ENCODE data around the gene PRIM1. TPM values are rescaled to one million over a fixed set of nuclear protein-coding genes. Genes with fewer than 3 reads are reported as not detected.

Gene PRIM1
- total and polyA plus RNA-seq, 2 of the 4 experiments (the other 2 are of a cell fraction), result 8.6 to 12.0 TPM

DNA sequence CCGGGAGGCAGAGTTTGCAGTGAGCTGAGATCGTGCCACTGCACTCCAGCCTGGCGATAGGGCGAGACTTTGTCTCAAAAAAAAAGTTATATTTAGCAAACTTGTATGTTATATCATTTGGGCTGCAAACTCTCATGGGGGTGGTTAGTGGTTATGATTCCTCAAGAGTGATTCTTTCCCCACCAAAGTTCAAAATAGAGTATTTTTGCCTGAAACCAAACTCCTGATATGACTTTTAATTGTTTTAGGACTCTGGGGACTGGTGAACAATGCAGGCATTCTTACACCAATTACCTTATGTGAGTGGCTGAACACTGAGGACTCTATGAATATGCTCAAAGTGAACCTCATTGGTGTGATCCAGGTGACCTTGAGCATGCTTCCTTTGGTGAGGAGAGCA is 29.6 kb upstream of the PRIM1 start:
- in situ Hi-C loops (cut with MboI; ENCODE audit: low sequenced_read_pairs), result no loop called here
- 100% methylated on average over 1 of the region's 4 CpGs; no CpG with 5 or more reads in 1 of the 2 experiments for WGBS, 2 experiments (ENCODE audit: extremely low coverage in 2 of 2, insufficient read length in 1 of 2)
- Histone ChIP-seq H3K23ac (ENCODE audit: low read depth, low read length) (no peak overlapping the region), H3K18ac (ENCODE audit: low read depth, low read length) (no peak overlapping the region), H3K9ac (ENCODE audit: low read depth, low read length) (no peak overlapping the region), H2BK15ac (ENCODE audit: low read depth, low read length) (no peak overlapping the region), H2BK120ac (ENCODE audit: low read depth, low read length) (no peak overlapping the region), H3K14ac (replicated peaks; ENCODE audit: low read depth, low read length) (no peak overlapping the region), H2AK9ac (replicated peaks; ENCODE audit: low read depth, low read length, poor library complexity) (no peak overlapping the region), H2BK20ac (ENCODE audit: low read depth, low read length) (no peak overlapping the region), H3K36me3 (ENCODE audit: control insufficient read depth, insufficient read depth, low read length) (no peaks in the 10 kb centered on the region), H2BK5ac (ENCODE audit: low read depth, low read length, poor library complexity, severe bottlenecking) (no peak overlapping the region), H3K9me3 (ENCODE audit: control insufficient read depth, insufficient read depth, low read length) (no peaks in the 10 kb centered on the region), H4K5ac (ENCODE audit: low read depth, low read length) (no peak overlapping the region), H3K27ac (ENCODE audit: insufficient read depth, low read length) (no peak overlapping the region), H2AFZ (replicated peaks; ENCODE audit: low read length, poor library complexity) (no peak overlapping the region), H3K4me2 (ENCODE audit: low read depth, low read length) (no peak overlapping the region), H4K20me1 (ENCODE audit: insufficient read depth, low read length) (no peaks in the 10 kb centered on the region), H3K4ac (ENCODE audit: low read depth, low read length) (no peak overlapping the region), H3K4me1 (ENCODE audit: control insufficient read depth, insufficient read depth, low read length) (no peaks in the 10 kb centered on the region), H3K4me3 (ENCODE audit: insufficient read depth, low read depth, low read length) (no peak overlapping the region), H2AK5ac (ENCODE audit: low read depth, low read length) (no peak overlapping the region), H3K9me1 (ENCODE audit: insufficient read depth, low read length) (no peaks in the 10 kb centered on the region), H4K8ac (ENCODE audit: low read depth in 2 of 2, low read length in 2 of 2) (no peak overlapping the region), H3K27me3 (ENCODE audit: control insufficient read depth, insufficient read depth, low read length) (no peaks in the 10 kb centered on the region), H3K56ac (ENCODE audit: extremely low read depth, insufficient read depth, low read length) (no peak overlapping the region), H4K91ac (ENCODE audit: insufficient read depth, low read depth, low read length) (no peak overlapping the region), H3K79me1 (ENCODE audit: low read depth in 1 of 2, low read length in 2 of 2) (no peaks in the 10 kb centered on the region)
- intact Hi-C loops (cut with micrococcal nuclease), result no loop called here
- POLR2A ChIA-PET (ENCODE audit: unreplicated experiment), result no interaction called here
- dilution Hi-C loops (cut with HindIII; ENCODE audit: low sequenced_read_pairs, unreplicated experiment), result no loop called here
- ATAC-seq (ENCODE audit: low read depth) (no peak), DNase-seq (no peak)
- no TSS peak for BruUV-seq (replicated peaks)
- CTCF ChIA-PET, result no interaction called here
- TF ChIP-seq MXI1 (IDR thresholded peaks at IDR 0.05; ENCODE audit: borderline replicate concordance, low read depth, low read length), result no peak
- TF ChIP-seq MAZ (IDR thresholded peaks at IDR 0.05; ENCODE audit: borderline replicate concordance, low read depth, low read length), result no peak
- no peak for TF ChIP-seq RAD21 (IDR thresholded peaks at IDR 0.05; ENCODE audit: low read length)

All from IMR-90 (cell line).